ENCODE measurements around the gene ACACA.

The ACACA gene

DNA sequence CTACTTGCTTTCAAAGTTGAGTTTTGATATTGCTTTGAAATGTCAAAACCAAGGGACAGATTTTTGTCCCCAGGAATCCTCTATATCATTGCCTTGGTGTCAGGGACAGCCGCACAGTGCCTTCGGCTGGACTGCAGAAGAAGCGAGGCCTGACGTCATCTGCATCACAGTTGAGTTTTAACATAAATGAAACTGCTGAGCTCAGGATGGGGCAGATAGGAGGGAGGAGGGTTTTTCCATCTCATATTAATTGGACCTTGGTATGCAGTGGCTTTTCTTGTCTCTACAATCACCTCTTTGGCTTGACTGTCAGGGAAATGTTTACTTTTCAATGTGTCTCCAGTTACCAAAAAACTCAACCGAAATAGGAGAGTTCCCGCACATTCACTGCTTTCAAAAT lies 346.5 kb downstream of the ACACA start:
- H3K4me3 ChIP-seq (ENCODE audit: low read depth, low read length), result no peak overlapping the region
- in situ Hi-C loops (cut with HindIII; ENCODE audit: low sequenced_read_pairs), result no loop called here
- no peak for DNase-seq (ENCODE audit: low read depth, low spot score)
- no peak for TF ChIP-seq CTCF (IDR thresholded peaks at IDR 0.05; ENCODE audit: low read depth, low read length)

DNA sequence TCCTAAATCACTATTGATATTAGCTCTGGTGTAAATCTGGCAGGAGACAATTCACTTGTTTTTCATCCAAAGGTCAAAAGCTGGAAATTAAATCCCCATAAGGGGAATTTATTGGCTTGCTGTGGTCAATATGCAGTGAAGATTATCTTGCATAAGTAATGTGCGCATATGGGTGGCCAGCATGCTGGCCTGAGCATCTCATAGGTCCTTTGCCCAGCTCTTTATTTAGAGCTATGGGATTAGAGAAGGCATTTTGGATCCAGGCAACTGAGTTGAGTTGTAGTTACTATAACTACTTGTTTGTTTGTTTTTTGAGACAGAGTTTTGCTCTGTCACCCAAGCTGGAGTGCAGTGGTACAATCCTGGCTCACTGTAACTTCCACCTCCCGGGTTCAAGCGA lies 347.1 kb downstream of the ACACA start:
- DNase-seq (ENCODE audit: low read depth, low spot score), result no peak
- H3K4me3 ChIP-seq (ENCODE audit: low read depth, low read length), result no peak overlapping the region
- TF ChIP-seq CTCF (IDR thresholded peaks at IDR 0.05; ENCODE audit: low read depth, low read length), result no peak
- in situ Hi-C loops (cut with HindIII; ENCODE audit: low sequenced_read_pairs), result no loop called here

DNA sequence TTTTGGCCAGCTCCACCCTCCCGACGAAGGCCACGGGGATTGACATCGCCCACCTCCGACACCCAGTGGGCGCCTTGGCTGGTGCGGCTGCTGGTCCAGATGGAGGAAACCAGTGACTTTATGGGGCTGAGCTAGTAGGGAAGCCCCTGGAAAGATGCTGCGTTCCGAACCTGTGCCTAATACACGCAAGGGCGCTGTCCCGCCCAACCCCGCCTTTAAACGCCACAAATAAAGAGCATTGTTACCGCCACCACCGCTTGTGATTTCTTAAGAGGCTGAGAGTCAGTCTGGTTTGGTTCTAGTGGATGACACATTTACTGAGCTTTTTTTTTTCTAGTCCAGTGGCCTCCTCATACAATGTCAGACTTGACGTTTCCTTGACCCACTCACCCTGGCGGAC lies 350.0 kb downstream of the ACACA start:
- no peak for DNase-seq (ENCODE audit: low read depth, low spot score)
- in situ Hi-C loops (cut with HindIII; ENCODE audit: low sequenced_read_pairs), result no loop called here
- H3K4me3 ChIP-seq (ENCODE audit: low read depth, low read length), result no peak overlapping the region
- TF ChIP-seq CTCF (IDR thresholded peaks at IDR 0.05; ENCODE audit: low read depth, low read length), result no peak

DNA sequence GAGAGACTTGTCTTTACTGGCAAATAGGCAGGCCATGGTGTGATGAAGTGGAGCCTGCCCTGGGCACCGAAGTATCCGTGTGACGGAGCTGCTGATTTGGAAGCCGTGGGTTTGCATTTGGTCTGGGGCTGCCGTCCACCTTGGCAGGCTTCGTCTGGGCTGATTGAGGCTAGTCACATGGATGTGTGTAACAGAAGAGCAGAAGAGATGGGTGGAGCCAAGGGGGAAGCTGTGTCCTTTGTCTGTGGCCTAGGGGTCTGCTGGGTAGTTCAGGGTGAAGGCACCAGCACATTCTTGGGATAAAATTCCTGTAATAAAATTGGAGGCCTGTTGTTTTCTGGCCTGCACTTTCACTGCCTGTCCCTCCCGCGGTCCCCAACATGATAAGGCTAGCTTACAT lies 351.7 kb downstream of the ACACA start:
- TF ChIP-seq CTCF (IDR thresholded peaks at IDR 0.05; ENCODE audit: low read depth, low read length), result no peak
- no peak for DNase-seq (ENCODE audit: low read depth, low spot score)
- H3K4me3 ChIP-seq (ENCODE audit: low read depth, low read length), result no peak overlapping the region
- in situ Hi-C loops (cut with HindIII; ENCODE audit: low sequenced_read_pairs), result no loop called here

DNA sequence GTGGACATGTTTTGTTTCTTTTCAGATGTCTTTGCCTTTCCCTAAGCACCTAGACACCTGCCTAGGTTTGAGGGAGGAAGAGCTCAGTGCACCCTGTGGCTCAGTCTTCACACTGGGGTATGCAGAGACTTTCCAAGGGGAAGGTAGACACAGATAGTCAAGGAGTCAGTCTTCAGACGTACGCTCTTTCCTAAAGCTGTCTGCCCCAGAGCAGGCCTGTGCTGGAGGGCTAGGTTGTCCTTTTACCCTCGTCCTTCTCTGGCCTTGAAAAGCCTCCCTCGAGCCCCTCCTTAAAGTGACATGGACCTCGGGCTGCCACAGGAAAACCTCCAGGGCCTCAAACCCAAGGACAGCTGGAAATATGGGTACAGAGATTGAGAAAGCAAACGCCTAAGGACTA lies 354.2 kb downstream of the ACACA start:
- no peak for TF ChIP-seq CTCF (IDR thresholded peaks at IDR 0.05; ENCODE audit: low read depth, low read length)
- in situ Hi-C loops (cut with HindIII; ENCODE audit: low sequenced_read_pairs), result no loop called here

DNA sequence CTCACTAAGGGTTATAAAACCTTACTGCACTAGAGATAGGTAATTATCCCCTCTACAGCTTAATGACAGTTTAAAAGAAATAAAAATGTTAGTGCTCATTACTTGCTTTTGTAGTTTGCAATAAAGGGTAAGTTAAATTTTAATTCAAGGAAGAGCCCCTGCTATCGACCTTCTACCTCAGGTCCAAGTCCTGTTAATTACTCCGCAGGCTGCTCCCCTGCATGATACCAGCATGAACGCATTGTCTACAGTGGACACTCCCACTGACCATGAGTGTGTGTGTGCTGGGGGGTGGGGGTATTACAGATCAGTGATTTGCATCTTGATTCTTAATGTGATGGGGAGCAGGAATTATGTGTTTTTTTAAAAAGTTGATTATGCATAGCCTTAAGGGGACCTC lies 354.8 kb downstream of the ACACA start:
- no peak for DNase-seq (ENCODE audit: low read depth, low spot score)
- in situ Hi-C loops (cut with HindIII; ENCODE audit: low sequenced_read_pairs), result no loop called here
- no peak overlapping the region for H3K4me3 ChIP-seq (ENCODE audit: low read depth, low read length)
- TF ChIP-seq CTCF (IDR thresholded peaks at IDR 0.05; ENCODE audit: low read depth, low read length), result no peak

More for the DNA sequence above, 354.2 kb downstream of the ACACA start:
- DNase-seq (ENCODE audit: low read depth, low spot score), result no peak
- no peak overlapping the region for H3K4me3 ChIP-seq (ENCODE audit: low read depth, low read length)

DNA sequence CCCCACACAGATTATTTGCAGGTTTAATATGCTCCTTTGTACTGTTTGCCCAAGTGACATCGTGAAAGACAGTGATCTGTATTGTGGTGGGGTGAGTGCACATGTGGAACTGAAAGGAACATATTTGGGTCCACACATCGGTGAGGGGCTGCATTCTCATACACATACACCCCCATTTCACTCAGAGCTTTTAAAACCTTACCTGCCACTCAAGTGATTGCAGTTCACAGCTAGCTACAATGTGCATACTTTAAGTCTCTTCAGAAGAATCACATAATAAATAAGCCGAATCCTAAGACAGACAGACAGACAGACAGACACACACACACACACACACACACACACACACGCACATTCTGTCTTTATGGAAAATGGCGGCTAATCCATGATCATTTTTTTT lies 355.3 kb downstream of the ACACA start:
- in situ Hi-C loops (cut with HindIII; ENCODE audit: low sequenced_read_pairs), result no loop called here
- DNase-seq (ENCODE audit: low read depth, low spot score), result no peak
- TF ChIP-seq CTCF (IDR thresholded peaks at IDR 0.05; ENCODE audit: low read depth, low read length), result no peak
- no peak overlapping the region for H3K4me3 ChIP-seq (ENCODE audit: low read depth, low read length)

Data from astrocyte of the spinal cord (primary cell).